ENCODE results near the gene HINT3. TPM values are rescaled to one million over a fixed set of nuclear protein-coding genes. Genes with fewer than 3 reads are reported as not detected.

Gene HINT3
- total and polyA plus RNA-seq, 7 donors, result 15.0 to 49.6 (median 41.4) TPM

GRCh38 chr6:125913864-125914351, 42.7 kb upstream of the HINT3 start:
- Histone ChIP-seq H3K27me3 (no peaks in the 10 kb centered on the region), H3K27ac (peak overlapping the region in 1 of 4 donors; percentile 7), H3K9me3 (no peaks in the 10 kb centered on the region), H3K4me3 (no peak overlapping the region), H3K36me3 (peaks cover 0 to 40% (median 13%) of the 10 kb centered on the region in 4 donors), H3K4me1 (no peaks in the 10 kb centered on the region)
- DNase-seq, result no peak
- TF ChIP-seq POLR2A (IDR thresholded peaks at IDR 0.05) (no peak), EP300 (IDR thresholded peaks at IDR 0.05) (no peak), POLR2AphosphoS5 (IDR thresholded peaks at IDR 0.05) (peak in 2 of 4 donors; percentile 14 to 39)
- TF ChIP-seq, protein P1, sequence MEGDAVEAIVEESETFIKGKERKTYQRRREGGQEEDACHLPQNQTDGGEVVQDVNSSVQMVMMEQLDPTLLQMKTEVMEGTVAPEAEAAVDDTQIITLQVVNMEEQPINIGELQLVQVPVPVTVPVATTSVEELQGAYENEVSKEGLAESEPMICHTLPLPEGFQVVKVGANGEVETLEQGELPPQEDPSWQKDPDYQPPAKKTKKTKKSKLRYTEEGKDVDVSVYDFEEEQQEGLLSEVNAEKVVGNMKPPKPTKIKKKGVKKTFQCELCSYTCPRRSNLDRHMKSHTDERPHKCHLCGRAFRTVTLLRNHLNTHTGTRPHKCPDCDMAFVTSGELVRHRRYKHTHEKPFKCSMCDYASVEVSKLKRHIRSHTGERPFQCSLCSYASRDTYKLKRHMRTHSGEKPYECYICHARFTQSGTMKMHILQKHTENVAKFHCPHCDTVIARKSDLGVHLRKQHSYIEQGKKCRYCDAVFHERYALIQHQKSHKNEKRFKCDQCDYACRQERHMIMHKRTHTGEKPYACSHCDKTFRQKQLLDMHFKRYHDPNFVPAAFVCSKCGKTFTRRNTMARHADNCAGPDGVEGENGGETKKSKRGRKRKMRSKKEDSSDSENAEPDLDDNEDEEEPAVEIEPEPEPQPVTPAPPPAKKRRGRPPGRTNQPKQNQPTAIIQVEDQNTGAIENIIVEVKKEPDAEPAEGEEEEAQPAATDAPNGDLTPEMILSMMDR (IDR thresholded peaks at IDR 0.05), result no peak
- intact Hi-C loops (cut with DNase I), result no loop called here
- WGBS, 2 donors, result 11 to 45% methylated on average over 5 of the region's 5 CpGs

GRCh38 chr6:125918230-125918629, 38.3 kb upstream of the HINT3 start:
- Histone ChIP-seq H3K27me3 (no peaks in the 10 kb centered on the region), H3K36me3 (peaks cover 0 to 61% (median 24%) of the 10 kb centered on the region in 4 donors), H3K27ac (peak overlapping the region; percentile 51 to 77 (median 65)), H3K4me3 (no peak overlapping the region), H3K9me3 (no peaks in the 10 kb centered on the region), H3K4me1 (no peaks in the 10 kb centered on the region)
- 21 to 62% methylated on average over 4 of the region's 4 CpGs for WGBS, 2 donors
- TF ChIP-seq POLR2AphosphoS5 (IDR thresholded peaks at IDR 0.05) (no peak), EP300 (IDR thresholded peaks at IDR 0.05) (no peak), POLR2A (IDR thresholded peaks at IDR 0.05) (no peak)
- TF ChIP-seq, protein P1 (IDR thresholded peaks at IDR 0.05), result no peak
- DNase-seq, result no peak
- intact Hi-C loops (cut with DNase I), result no loop called here

GRCh38 chr6:125918681-125919566, 37.6 kb upstream of the HINT3 start:
- intact Hi-C loops (cut with DNase I), result no loop called here
- peak; percentile 67 for DNase-seq
- H3K36me3 ChIP-seq, result peaks cover 5 to 68% (median 26%) of the 10 kb centered on the region in 4 donors
- TF ChIP-seq POLR2A (IDR thresholded peaks at IDR 0.05) (peak in 1 of 2 donors; percentile 39), POLR2AphosphoS5 (IDR thresholded peaks at IDR 0.05) (peak in 3 of 4 donors; percentile 7 to 67 (median 51)), EP300 (IDR thresholded peaks at IDR 0.05) (no peak)
- 4 to 18% methylated on average over 13 of the region's 13 CpGs for WGBS, 2 donors
- H3K27ac ChIP-seq, result peak overlapping the region; percentile 51 to 77 (median 65)
- H3K9me3 ChIP-seq, result no peaks in the 10 kb centered on the region
- no peaks in the 10 kb centered on the region for H3K27me3 ChIP-seq
- peak overlapping the region in 2 of 4 donors; percentile 16 to 19 for H3K4me3 ChIP-seq
- no peaks in the 10 kb centered on the region for H3K4me1 ChIP-seq

GRCh38 chr6:125919618-125920017, 37.0 kb upstream of the HINT3 start:
- Histone ChIP-seq H3K27ac (peak overlapping the region; percentile 51 to 77 (median 65)), H3K27me3 (no peaks in the 10 kb centered on the region), H3K36me3 (peaks cover 5 to 75% (median 26%) of the 10 kb centered on the region in 4 donors), H3K9me3 (no peaks in the 10 kb centered on the region), H3K4me3 (peak overlapping the region in 2 of 4 donors; percentile 16 to 19), H3K4me1 (no peaks in the 10 kb centered on the region)
- intact Hi-C loops (cut with DNase I), result no loop called here
- 6 to 45% methylated on average over 3 of the region's 3 CpGs for WGBS, 2 donors
- TF ChIP-seq POLR2A (IDR thresholded peaks at IDR 0.05) (no peak), POLR2AphosphoS5 (IDR thresholded peaks at IDR 0.05) (no peak), EP300 (IDR thresholded peaks at IDR 0.05) (no peak)
- TF ChIP-seq, protein P1 (IDR thresholded peaks at IDR 0.05), result no peak
- DNase-seq, result no peak

GRCh38 chr6:125922322-125922860, 34.2 kb upstream of the HINT3 start:
- no peak overlapping the region for H3K27ac ChIP-seq
- H3K27me3 ChIP-seq, result no peaks in the 10 kb centered on the region
- no peak overlapping the region for H3K4me3 ChIP-seq
- 21 to 72% methylated on average over 8 of the region's 8 CpGs for WGBS, 2 donors
- no peaks in the 10 kb centered on the region for H3K4me1 ChIP-seq
- no peak for DNase-seq
- H3K36me3 ChIP-seq, result peaks cover 5 to 63% (median 13%) of the 10 kb centered on the region in 4 donors
- TF ChIP-seq POLR2A (IDR thresholded peaks at IDR 0.05), result no peak
- TF ChIP-seq, protein P1 (IDR thresholded peaks at IDR 0.05), result no peak
- no peak for TF ChIP-seq EP300 (IDR thresholded peaks at IDR 0.05)
- TF ChIP-seq POLR2AphosphoS5 (IDR thresholded peaks at IDR 0.05), result no peak
- intact Hi-C loops (cut with DNase I), result no loop called here
- H3K9me3 ChIP-seq, result no peaks in the 10 kb centered on the region

Measured in sigmoid colon (tissue), 7 donors.